GM12878 (cell line): ENCODE results near the gene FLT4. TPM values are rescaled to one million over a fixed set of nuclear protein-coding genes. Genes with fewer than 3 reads are reported as not detected.

Experiments
- ATAC-seq: fragments of 200-7000 bp; cut with Tn5 transposase; 3 replicates; pipeline ENCODE4 v1.9.1; 2020; ENCODE audit warnings: mild to moderate bottlenecking, moderate library complexity
- BruUV-seq: library from RNA; stranded (reverse); fragments of 400-500 nt; replicated peaks from 2 replicates; lab custom pipeline; 2021; lab: Mats Ljungman, UMichigan
- CTCF ChIA-PET: fragments of 300-600 bp; sonication (Branson Sonifier 250); formaldehyde crosslinking; extraction: SDS; loops from one replicate; lab custom pipeline; 2021; ENCODE audit warnings: inconsistent platforms; lab: Yijun Ruan, JAX
- POLR2A ChIA-PET: fragments of 350-600 bp; formaldehyde crosslinking; extraction: SDS; loops from one replicate; lab custom pipeline; 2021; ENCODE audit warnings: inconsistent platforms; lab: Charles Lee
- RAD21 ChIA-PET: fragments of 300-600 bp; sonication (Branson Sonifier 250); formaldehyde crosslinking; loops from one replicate; lab custom pipeline; 2023; ENCODE audit warnings: antibody characterized with exemption; ENCODE audit not compliant: unreplicated experiment; lab: Charles Lee
- SMC1A ChIA-PET: fragments of 300-600 bp; sonication (Branson Sonifier 250); formaldehyde crosslinking; loops from one replicate; lab custom pipeline; 2023; ENCODE audit not compliant: unreplicated experiment, uncharacterized antibody; lab: Charles Lee
- DNase-seq: peaks from one replicate; pipeline ENCODE4 v3.0.0-alpha.2; 2011; ENCODE audit warnings: low read depth, low spot score
- FAIRE-seq: peaks from 3 replicates; lab custom pipeline; 2011; peaks lifted over from hg19 to GRCh38; lab: Jason Lieb, UNC
- H2AFZ ChIP-seq: 2 replicates; pipeline ENCODE4 v1.6.0; 2011; ENCODE audit warnings: low read depth, low read length, control low read depth; ENCODE audit not compliant: control insufficient read depth
- H3K27ac ChIP-seq: 2 replicates; pipeline ENCODE4 v1.5.1; 2011; ENCODE audit warnings: control low read depth; ENCODE audit not compliant: control insufficient read depth, insufficient read depth
- H3K27me3 ChIP-seq, 2 experiments: replicated peaks in 1 of 2; 2 replicates each; pipeline versions ENCODE4 v1.6.0 to v1.6.1; 2011; ENCODE audit warnings: low read length in 1 of 2; ENCODE audit not compliant: control insufficient read depth in 2 of 2, insufficient read depth in 2 of 2
- H3K36me3 ChIP-seq, 2 experiments: 2 replicates each; pipeline ENCODE4 v1.5.1; 2011; ENCODE audit warnings: low read length in 1 of 2; ENCODE audit not compliant: control insufficient read depth in 2 of 2, insufficient read depth in 2 of 2
- H3K4me1 ChIP-seq: 2 replicates; pipeline ENCODE4 v1.6.1; 2011; ENCODE audit warnings: mild to moderate bottlenecking, low read length, moderate library complexity, mixed read lengths; ENCODE audit not compliant: control insufficient read depth, insufficient read depth
- H3K4me2 ChIP-seq: 2 replicates; pipeline ENCODE4 v1.6.0; 2011; ENCODE audit warnings: control low read depth; ENCODE audit not compliant: control insufficient read depth, insufficient read depth
- H3K4me3 ChIP-seq: fragments of 200-600 bp; sonication (generic); 2 replicates; pipeline ENCODE4 v1.5.1; 2016
- H3K79me2 ChIP-seq: 2 replicates; pipeline ENCODE4 v1.6.0; 2011; ENCODE audit warnings: low read length; ENCODE audit not compliant: control insufficient read depth, insufficient read depth
- H3K9ac ChIP-seq: 2 replicates; pipeline ENCODE4 v1.8.0; 2011; ENCODE audit warnings: low read length, control low read depth, mixed read lengths; ENCODE audit not compliant: control insufficient read depth, insufficient read depth
- H3K9me3 ChIP-seq: replicated peaks from 3 replicates; pipeline ENCODE4 v1.5.1; 2011; ENCODE audit warnings: mild to moderate bottlenecking, low read length; ENCODE audit not compliant: control insufficient read depth, insufficient read depth
- H4K20me1 ChIP-seq: 2 replicates; pipeline ENCODE4 v1.6.0; 2011; ENCODE audit not compliant: control insufficient read depth, insufficient read depth
- ATF7 ChIP-seq: fragments of 450-650 bp; IDR thresholded peaks from 2 replicates; pipeline ENCODE4 v1.6.1; 2016; ENCODE audit warnings: low read depth, mild to moderate bottlenecking
- BCL3 ChIP-seq: IDR thresholded peaks from 2 replicates; pipeline ENCODE4 v1.6.1; 2011; ENCODE audit warnings: borderline replicate concordance, low read depth, mild to moderate bottlenecking, moderate library complexity, low read length; ENCODE audit not compliant: insufficient read depth, poor library complexity, severe bottlenecking
- E4F1 ChIP-seq: fragments of 450-650 bp; IDR thresholded peaks from 2 replicates; pipeline ENCODE4 v1.6.1; 2018; ENCODE audit warnings: borderline replicate concordance, mild to moderate bottlenecking; ENCODE audit not compliant: partially characterized antibody
- GATAD2B ChIP-seq: fragments of 450-650 bp; conservative IDR thresholded peaks from 2 replicates; pipeline ENCODE4 v1.6.1; 2017; ENCODE audit warnings: low read depth, mild to moderate bottlenecking, moderate library complexity
- NRF1 ChIP-seq: conservative IDR thresholded peaks from 2 replicates; pipeline ENCODE4 v1.6.1; 2011; ENCODE audit warnings: mild to moderate bottlenecking, low read depth, low read length, improper control_type of control experiment
- PRDM15 ChIP-seq: fragments of 450-650 bp; formaldehyde crosslinking; IDR thresholded peaks from 2 replicates; pipeline ENCODE4 v1.4.0; 2020; ENCODE audit warnings: mild to moderate bottlenecking, moderate library complexity
- WGBS: methylation state at CpG from one replicate; pipeline ENCODE4 v1.1.6; 2016; ENCODE audit warnings: low lambda C conversion rate; ENCODE audit not compliant: insufficient replicate concordance, insufficient coverage; ENCODE audit errors: missing lambda C conversion rate; 5-methylcytosine and 5-hydroxymethylcytosine counted together
- in situ Hi-C: fragments of 300-500 bp; cut with MboI; formaldehyde crosslinking; loops from 9 replicates; pipeline ENCODE4 v1.14.3; 2018; ENCODE audit warnings: mixed read lengths
- intact Hi-C: fragments of 100-400 bp; cut with micrococcal nuclease; formaldehyde crosslinking; loops from one replicate; pipeline ENCODE4 v1.14.2; 2022; ENCODE audit not compliant: unreplicated experiment
- polyA plus RNA-seq, 11 experiments: library from polyadenylated mRNA; depleted of rRNA in 4 of 11; unstranded in 6 of 11; stranded (reverse) in 5 of 11; fragments of >200 nt; fragmentation: Nextera tagmentation in 4 of 11; fragmentation: Illumina TruSeq in 1 of 11; extraction: Ambion mirVana in 4 of 11; extraction: Trizol in 1 of 11; gene quantifications; 1 replicate in 1 of 11; 2 replicates in 10 of 11; pipeline versions ENCODE4 v1.2.1 to v1.2.3, GENCODE V29; 2011 to 2016; ENCODE audit warnings: inconsistent platforms in 2 of 11, missing spikeins in 2 of 11, low read depth in 1 of 11
- total RNA-seq, 4 experiments: library from RNA; depleted of rRNA in 3 of 4; stranded (reverse); fragments of >200 nt in 3 of 4; fragmentation: Illumina TruSeq in 1 of 4; extraction: Trizol in 1 of 4; gene quantifications; 2 replicates each; pipeline versions ENCODE4 v1.2.1 to v1.2.3, GENCODE V29; 2013 to 2021

The FLT4 gene
- total and polyA plus RNA-seq, 10 of the 15 experiments (the other 5 are each of a cell fraction or from before 2014, with no cell fraction given): 0.18 TPM; not detected in 9

- ChIA-PET CTCF (no interaction called here), POLR2A (no interaction called here), SMC1A (no interaction called here), RAD21 (no interaction called here)
- no peaks in the 10 kb centered on the region for H3K9me3 ChIP-seq
- ATAC-seq: no peak
- in situ Hi-C loops (no loop called here), intact Hi-C loops (no loop called here)
- no TSS peak for BruUV-seq
- no peaks in the 10 kb centered on the region for H3K4me1 ChIP-seq
- no peaks in the 10 kb centered on the region; a peak in 1 of 4 replicates for H3K27me3 ChIP-seq
- H3K9ac ChIP-seq: no peak overlapping the region
- 44% methylated on average over 2 of the region's 2 CpGs for WGBS
- H3K36me3 ChIP-seq: no peaks in the 10 kb centered on the region
- DNase-seq: no peak
- TF ChIP-seq BCL3 (peak; percentile 86), GATAD2B (no peak)
- no peaks in the 10 kb centered on the region for H3K79me2 ChIP-seq
- no peaks in the 10 kb centered on the region for H4K20me1 ChIP-seq
- H3K4me2 ChIP-seq: no peak overlapping the region
- H3K4me3 ChIP-seq: no peak overlapping the region
- no peak for FAIRE-seq
- H3K27ac ChIP-seq: no peak overlapping the region
- H2AFZ ChIP-seq: no peak overlapping the region
Measured at GRCh38 chr5:180595046-180595379, 54.4 kb downstream of the FLT4 start.

GRCh38 chr5:180594311-180595045 lies 54.9 kb downstream of the FLT4 start:
- ATAC-seq (no peak), DNase-seq (no peak), FAIRE-seq (no peak)
- 52% methylated on average over 16 of the region's 17 CpGs for WGBS
- H4K20me1 ChIP-seq: no peaks in the 10 kb centered on the region
- H3K36me3 ChIP-seq: no peaks in the 10 kb centered on the region
- ChIA-PET RAD21 (no interaction called here), CTCF (no interaction called here), POLR2A (no interaction called here), SMC1A (no interaction called here)
- no peak overlapping the region for H3K9ac ChIP-seq
- in situ Hi-C loops (no loop called here), intact Hi-C loops (no loop called here)
- H3K9me3 ChIP-seq: no peaks in the 10 kb centered on the region
- no peak overlapping the region for H3K27ac ChIP-seq
- H3K4me2 ChIP-seq: no peak overlapping the region
- H3K4me1 ChIP-seq: no peaks in the 10 kb centered on the region
- H3K4me3 ChIP-seq: no peak overlapping the region
- no peak overlapping the region for H2AFZ ChIP-seq
- no peaks in the 10 kb centered on the region for H3K79me2 ChIP-seq
- peaks cover 0 to 2% of the 10 kb centered on the region in 2 experiments; a peak in 1 of 4 replicates for H3K27me3 ChIP-seq
- no TSS peak for BruUV-seq
- no peak for TF ChIP-seq PRDM15
- TF ChIP-seq ATF7: 0 out of 2 replicates have a peak, but pooled peaks have one; percentile 13
- no peak for TF ChIP-seq NRF1
- no peak for TF ChIP-seq E4F1
